ENCODE measurements around the gene L3MBTL4.

The L3MBTL4 gene

DNA sequence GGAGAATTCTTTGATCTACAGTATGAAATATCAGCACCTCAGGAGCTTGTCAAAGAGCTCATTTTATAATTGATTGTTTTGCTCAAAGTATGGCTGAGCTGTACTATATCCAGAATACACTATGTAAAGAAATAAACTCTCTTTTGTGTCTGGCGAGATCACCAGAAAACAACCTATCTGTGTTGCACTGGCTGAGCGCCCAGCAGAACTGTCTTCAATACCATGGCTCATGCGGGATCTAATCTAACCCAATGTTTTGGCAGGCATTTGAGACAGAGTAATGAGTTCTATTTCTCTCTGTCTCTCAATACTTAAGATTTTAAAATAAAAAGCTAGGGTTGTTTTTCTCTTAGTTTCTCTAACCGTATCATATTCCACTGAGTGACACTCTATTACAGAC, 192.4 kb downstream of the L3MBTL4 start:
- Histone ChIP-seq H3K4me3 (IDR thresholded peaks at IDR 0.05; ENCODE audit: insufficient read depth, low read depth, low read length) (no peak overlapping the region), H3K36me3 (ENCODE audit: insufficient read depth) (no peaks in the 10 kb centered on the region), H3K4me2 (no peak overlapping the region), H3K27ac (no peak overlapping the region), H3K4me1 (ENCODE audit: low read depth, poor library complexity, severe bottlenecking) (no peaks in the 10 kb centered on the region), H3K9ac (no peak overlapping the region), H3K79me2 (ENCODE audit: insufficient read depth, low read depth) (no peaks in the 10 kb centered on the region), H3K27me3 (ENCODE audit: insufficient read depth, low read depth) (no peaks in the 10 kb centered on the region), H2AFZ (ENCODE audit: low read depth) (no peak overlapping the region), H4K20me1 (ENCODE audit: insufficient read depth) (no peaks in the 10 kb centered on the region)
- TF ChIP-seq, protein P1, sequence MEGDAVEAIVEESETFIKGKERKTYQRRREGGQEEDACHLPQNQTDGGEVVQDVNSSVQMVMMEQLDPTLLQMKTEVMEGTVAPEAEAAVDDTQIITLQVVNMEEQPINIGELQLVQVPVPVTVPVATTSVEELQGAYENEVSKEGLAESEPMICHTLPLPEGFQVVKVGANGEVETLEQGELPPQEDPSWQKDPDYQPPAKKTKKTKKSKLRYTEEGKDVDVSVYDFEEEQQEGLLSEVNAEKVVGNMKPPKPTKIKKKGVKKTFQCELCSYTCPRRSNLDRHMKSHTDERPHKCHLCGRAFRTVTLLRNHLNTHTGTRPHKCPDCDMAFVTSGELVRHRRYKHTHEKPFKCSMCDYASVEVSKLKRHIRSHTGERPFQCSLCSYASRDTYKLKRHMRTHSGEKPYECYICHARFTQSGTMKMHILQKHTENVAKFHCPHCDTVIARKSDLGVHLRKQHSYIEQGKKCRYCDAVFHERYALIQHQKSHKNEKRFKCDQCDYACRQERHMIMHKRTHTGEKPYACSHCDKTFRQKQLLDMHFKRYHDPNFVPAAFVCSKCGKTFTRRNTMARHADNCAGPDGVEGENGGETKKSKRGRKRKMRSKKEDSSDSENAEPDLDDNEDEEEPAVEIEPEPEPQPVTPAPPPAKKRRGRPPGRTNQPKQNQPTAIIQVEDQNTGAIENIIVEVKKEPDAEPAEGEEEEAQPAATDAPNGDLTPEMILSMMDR (conservative IDR thresholded peaks at IDR 0.05; ENCODE audit: low read depth, low read length), result no peak

DNA sequence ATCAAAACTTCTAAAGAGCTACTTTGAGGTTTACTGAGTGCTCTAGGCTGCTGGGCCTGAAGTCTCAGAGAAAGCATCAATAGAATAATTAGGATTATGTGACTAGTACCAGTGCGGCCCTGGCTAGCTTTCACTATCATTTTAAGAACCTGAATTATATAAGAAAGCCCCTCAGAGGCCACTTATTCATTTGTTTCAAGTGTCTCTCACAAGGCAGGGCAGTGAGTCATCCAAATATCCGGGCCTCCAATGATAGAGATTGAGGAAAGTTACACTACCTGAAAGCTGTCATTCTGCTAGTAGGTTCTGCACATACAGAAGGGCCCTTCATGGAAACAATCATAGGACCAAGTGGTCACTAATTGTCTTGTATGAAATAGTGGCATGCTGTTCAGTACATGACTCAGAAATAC, 193.1 kb downstream of the L3MBTL4 start:
- Histone ChIP-seq H4K20me1 (ENCODE audit: insufficient read depth) (no peaks in the 10 kb centered on the region), H2AFZ (ENCODE audit: low read depth) (no peak overlapping the region), H3K36me3 (ENCODE audit: insufficient read depth) (no peaks in the 10 kb centered on the region), H3K4me3 (IDR thresholded peaks at IDR 0.05; ENCODE audit: insufficient read depth, low read depth, low read length) (no peak overlapping the region), H3K4me1 (ENCODE audit: low read depth, poor library complexity, severe bottlenecking) (no peaks in the 10 kb centered on the region), H3K4me2 (no peak overlapping the region), H3K27me3 (ENCODE audit: insufficient read depth, low read depth) (no peaks in the 10 kb centered on the region), H3K27ac (no peak overlapping the region), H3K79me2 (ENCODE audit: insufficient read depth, low read depth) (no peaks in the 10 kb centered on the region), H3K9ac (no peak overlapping the region)
- TF ChIP-seq, protein P1 (conservative IDR thresholded peaks at IDR 0.05; ENCODE audit: low read depth, low read length), result no peak

DNA sequence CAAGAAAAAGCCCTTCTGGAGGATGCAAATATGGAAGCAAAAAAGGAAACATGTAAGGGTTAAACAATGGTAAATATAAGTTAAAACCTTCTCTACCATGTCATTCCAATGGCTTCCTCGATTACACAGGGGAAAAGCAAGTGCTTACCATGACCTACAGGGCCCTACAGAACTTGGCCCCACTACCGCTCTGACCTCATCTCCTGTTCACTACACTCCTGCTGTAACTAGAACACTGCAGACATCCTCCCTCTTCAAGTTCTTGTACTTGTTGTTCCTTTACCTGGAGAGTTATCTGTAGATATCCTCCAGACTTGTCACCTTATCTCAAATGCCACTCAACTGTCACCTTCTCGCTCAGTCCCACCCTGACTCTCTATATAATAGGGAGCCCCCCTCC, 194.6 kb downstream of the L3MBTL4 start:
- no peaks in the 10 kb centered on the region for H3K27me3 ChIP-seq (ENCODE audit: insufficient read depth, low read depth)
- H3K4me1 ChIP-seq (ENCODE audit: low read depth, poor library complexity, severe bottlenecking), result no peaks in the 10 kb centered on the region
- H3K4me3 ChIP-seq (IDR thresholded peaks at IDR 0.05; ENCODE audit: insufficient read depth, low read depth, low read length), result no peak overlapping the region
- no peaks in the 10 kb centered on the region for H3K36me3 ChIP-seq (ENCODE audit: insufficient read depth)
- TF ChIP-seq, protein P1 (conservative IDR thresholded peaks at IDR 0.05; ENCODE audit: low read depth, low read length), result no peak
- no peak overlapping the region for H3K27ac ChIP-seq
- H4K20me1 ChIP-seq (ENCODE audit: insufficient read depth), result no peaks in the 10 kb centered on the region
- H3K4me2 ChIP-seq, result no peak overlapping the region
- H3K79me2 ChIP-seq (ENCODE audit: insufficient read depth, low read depth), result no peaks in the 10 kb centered on the region
- H2AFZ ChIP-seq (ENCODE audit: low read depth), result no peak overlapping the region
- no peak overlapping the region for H3K9ac ChIP-seq

DNA sequence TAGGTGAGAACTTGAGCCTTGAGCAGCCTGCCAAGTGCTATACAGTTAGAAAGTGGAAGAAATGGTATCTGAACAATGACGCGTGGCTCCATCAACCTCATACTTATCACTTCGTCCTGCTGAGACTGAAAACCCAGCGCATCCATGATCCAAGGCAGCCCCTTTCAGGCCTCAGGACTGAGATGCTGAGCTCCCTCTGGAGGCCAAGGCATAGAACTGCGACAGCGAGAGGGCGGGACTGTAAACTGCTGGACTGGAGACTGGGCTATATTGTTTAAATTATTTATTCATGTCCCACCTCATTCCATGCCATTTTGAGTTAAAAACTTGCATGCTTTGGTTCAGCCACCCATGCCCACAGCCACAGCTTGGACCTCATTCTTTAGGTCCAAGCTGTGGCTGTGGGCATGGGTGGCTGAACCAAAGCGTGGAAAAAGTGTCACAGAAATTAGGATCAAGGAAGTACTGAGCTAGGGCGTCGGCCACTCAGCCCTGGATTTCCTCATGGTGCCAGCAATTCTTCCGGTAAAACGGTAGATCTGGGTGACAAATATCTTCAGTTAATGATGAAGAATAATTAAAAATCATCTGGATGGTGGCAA, 195.5 kb downstream of the L3MBTL4 start:
- Histone ChIP-seq H4K20me1 (ENCODE audit: insufficient read depth) (no peaks in the 10 kb centered on the region), H3K9ac (no peak overlapping the region), H3K27me3 (ENCODE audit: insufficient read depth, low read depth) (no peaks in the 10 kb centered on the region), H3K36me3 (ENCODE audit: insufficient read depth) (no peaks in the 10 kb centered on the region), H3K4me1 (ENCODE audit: low read depth, poor library complexity, severe bottlenecking) (no peaks in the 10 kb centered on the region), H3K4me2 (no peak overlapping the region), H3K4me3 (IDR thresholded peaks at IDR 0.05; ENCODE audit: insufficient read depth, low read depth, low read length) (no peak overlapping the region), H3K27ac (no peak overlapping the region), H3K79me2 (ENCODE audit: insufficient read depth, low read depth) (no peaks in the 10 kb centered on the region), H2AFZ (ENCODE audit: low read depth) (no peak overlapping the region)
- TF ChIP-seq, protein P1 (conservative IDR thresholded peaks at IDR 0.05; ENCODE audit: low read depth, low read length), result peak; percentile 52
